Trophoblast cell (in vitro differentiated cells and primary cell): ENCODE measurements around the gene TCTN2.

Source experiments
- DNase-seq, 2 donors: peaks; one replicate each; pipeline ENCODE4 v3.0.0-alpha.2; 2016
- H2AFZ ChIP-seq: 2 replicates; pipeline ENCODE4 v1.6.1; 2013; ENCODE audit warnings: low read length, moderate library complexity, mild to moderate bottlenecking; ENCODE audit not compliant: insufficient read depth, poor library complexity
- H2AK5ac ChIP-seq: 2 replicates; pipeline ENCODE4 v1.6.1; 2013; ENCODE audit warnings: mild to moderate bottlenecking, low read length
- H2BK120ac ChIP-seq: 2 replicates; pipeline ENCODE4 v1.6.1; 2013; ENCODE audit warnings: low read length, mild to moderate bottlenecking, moderate library complexity; ENCODE audit not compliant: insufficient read depth, poor library complexity
- H2BK12ac ChIP-seq: 2 replicates; pipeline ENCODE4 v1.6.1; 2013; ENCODE audit warnings: mild to moderate bottlenecking, low read length, moderate library complexity
- H2BK5ac ChIP-seq: 2 replicates; pipeline ENCODE4 v1.6.1; 2013; ENCODE audit warnings: low read length, low read depth, moderate library complexity, mild to moderate bottlenecking; ENCODE audit not compliant: poor library complexity
- H3K14ac ChIP-seq: 2 replicates; pipeline ENCODE4 v1.6.1; 2013; ENCODE audit warnings: mild to moderate bottlenecking, low read length
- H3K18ac ChIP-seq: 2 replicates; pipeline ENCODE4 v1.6.1; 2013; ENCODE audit warnings: mild to moderate bottlenecking, low read length
- H3K23ac ChIP-seq: 2 replicates; pipeline ENCODE4 v1.6.1; 2013; ENCODE audit warnings: low read length
- H3K27ac ChIP-seq: 2 replicates; pipeline ENCODE4 v1.5.1; 2013; ENCODE audit warnings: low read depth, mild to moderate bottlenecking, inconsistent platforms, low read length, moderate library complexity
- H3K27me3 ChIP-seq: 2 replicates; pipeline ENCODE4 v1.6.1; 2013; ENCODE audit warnings: inconsistent platforms, mild to moderate bottlenecking, low read length, moderate library complexity; ENCODE audit not compliant: insufficient read depth
- H3K36me3 ChIP-seq, 2 experiments: 1 replicate in 1 of 2; 2 replicates in 1 of 2; pipeline ENCODE4 v1.6.1; 2013; ENCODE audit warnings: low read length in 2 of 2, mild to moderate bottlenecking in 2 of 2, moderate library complexity in 1 of 2; ENCODE audit not compliant: insufficient read depth in 2 of 2, control insufficient read depth in 1 of 2
- H3K4ac ChIP-seq: 2 replicates; pipeline ENCODE4 v1.6.1; 2013; ENCODE audit warnings: low read depth, mild to moderate bottlenecking, low read length, moderate library complexity
- H3K4me1 ChIP-seq, 2 experiments: 1 replicate in 1 of 2; 2 replicates in 1 of 2; pipeline ENCODE4 v1.6.1; 2013; ENCODE audit warnings: low read length in 2 of 2, mild to moderate bottlenecking in 2 of 2, moderate library complexity in 1 of 2; ENCODE audit not compliant: insufficient read depth in 2 of 2, control insufficient read depth in 1 of 2
- H3K4me2 ChIP-seq: 2 replicates; pipeline ENCODE4 v1.6.1; 2013; ENCODE audit warnings: inconsistent platforms, mild to moderate bottlenecking, low read length, moderate library complexity
- H3K4me3 ChIP-seq: 2 replicates; pipeline ENCODE4 v1.5.1; 2013; ENCODE audit warnings: mild to moderate bottlenecking, low read depth, low read length, inconsistent platforms
- H3K79me1 ChIP-seq: one replicate; pipeline ENCODE4 v1.6.1; 2013; ENCODE audit warnings: low read length
- H3K79me2 ChIP-seq: 2 replicates; pipeline ENCODE4 v1.6.1; 2013; ENCODE audit warnings: low read length, mild to moderate bottlenecking; ENCODE audit not compliant: control insufficient read depth, insufficient read depth, poor library complexity
- H3K9ac ChIP-seq: 2 replicates; pipeline ENCODE4 v1.6.1; 2013; ENCODE audit warnings: mild to moderate bottlenecking, low read length
- H3K9me3 ChIP-seq: 2 replicates; pipeline ENCODE4 v1.6.1; 2013; ENCODE audit warnings: low read depth, mild to moderate bottlenecking, control low read depth, inconsistent platforms, low read length; ENCODE audit not compliant: insufficient read depth
- H4K12ac ChIP-seq: 2 replicates; pipeline ENCODE4 v1.6.1; 2013; ENCODE audit warnings: low read depth, mild to moderate bottlenecking, low read length, moderate library complexity
- H4K8ac ChIP-seq: 2 replicates; pipeline ENCODE4 v1.6.1; 2013; ENCODE audit warnings: low read depth, mild to moderate bottlenecking, low read length, moderate library complexity
- H4K91ac ChIP-seq: one replicate; pipeline ENCODE4 v1.6.1; 2013; ENCODE audit warnings: low read depth, mild to moderate bottlenecking, low read length, moderate library complexity
- WGBS: extraction: QIAGEN DNeasy Blood & Tissue Kit; methylation state at CpG from one replicate; pipeline ENCODE4 v1.1.7; 2013; ENCODE audit warnings: missing lambda C conversion rate; ENCODE audit not compliant: insufficient read length, insufficient coverage; ENCODE audit errors: extremely low coverage; 5-methylcytosine and 5-hydroxymethylcytosine counted together

The TCTN2 gene

GRCh38 chr12:123648401-123648800 is 22.5 kb upstream of the TCTN2 start:
- Histone ChIP-seq H3K79me2 (no peaks in the 10 kb centered on the region), H3K23ac (no peak overlapping the region), H3K4me3 (no peak overlapping the region), H3K4me1 (no peaks in the 10 kb centered on the region), H3K9ac (no peak overlapping the region), H3K14ac (no peak overlapping the region), H2BK120ac (no peak overlapping the region), H2AFZ (no peak overlapping the region), H2BK5ac (no peak overlapping the region), H3K27ac (no peak overlapping the region), H2BK12ac (no peak overlapping the region), H2AK5ac (no peak overlapping the region), H3K4me2 (no peak overlapping the region), H3K18ac (no peak overlapping the region), H4K12ac (no peak overlapping the region), H4K8ac (no peak overlapping the region), H3K79me1 (no peaks in the 10 kb centered on the region), H3K27me3 (no peaks in the 10 kb centered on the region), H3K4ac (no peak overlapping the region), H3K36me3 (peaks cover 24 to 37% of the 10 kb centered on the region in 2 experiments), H3K9me3 (no peaks in the 10 kb centered on the region), H4K91ac (no peak overlapping the region)
- no CpG with 5 or more reads among the region's 5 CpGs for WGBS
- no peak for DNase-seq

DNA sequence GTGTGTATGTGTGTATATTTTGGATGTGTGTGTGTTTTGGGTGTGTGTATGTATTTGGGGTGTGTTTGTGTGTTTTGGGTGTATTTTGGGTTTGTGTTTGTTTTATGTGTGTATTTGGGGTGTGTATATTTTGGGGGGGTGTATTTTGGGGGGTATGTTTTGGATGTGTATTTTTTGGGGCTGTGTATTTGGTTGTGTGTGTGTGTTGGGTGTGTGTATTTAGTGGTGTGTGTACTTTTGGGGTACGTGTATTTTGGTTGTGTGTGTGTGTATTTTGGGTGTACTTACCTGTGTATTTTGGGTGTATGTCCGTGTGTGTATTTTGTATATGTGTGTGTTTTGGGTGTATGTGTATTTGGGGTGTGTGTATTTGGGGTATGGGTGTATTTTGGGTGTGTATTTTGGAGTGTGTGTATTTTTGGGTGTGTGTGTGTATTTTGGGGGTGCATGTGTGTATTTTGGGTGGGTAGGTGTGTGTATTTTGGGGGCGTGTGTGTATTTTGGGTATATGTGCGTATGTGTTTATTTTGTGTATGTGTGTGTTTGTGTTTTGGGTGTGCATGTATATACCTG is 16.7 kb upstream of the TCTN2 start:
- H2AK5ac ChIP-seq: no peak overlapping the region
- H3K23ac ChIP-seq: no peak overlapping the region
- H2BK120ac ChIP-seq: no peak overlapping the region
- H3K4me3 ChIP-seq: no peak overlapping the region
- no peak overlapping the region for H2BK12ac ChIP-seq
- WGBS: 99% methylated on average over 4 of the region's 4 CpGs
- no peak overlapping the region for H4K8ac ChIP-seq
- no peaks in the 10 kb centered on the region for H3K9me3 ChIP-seq
- no peaks in the 10 kb centered on the region for H3K4me1 ChIP-seq
- no peak overlapping the region for H4K12ac ChIP-seq
- no peak overlapping the region for H3K27ac ChIP-seq
- DNase-seq: no peak
- H3K4me2 ChIP-seq: no peak overlapping the region
- no peak overlapping the region for H2AFZ ChIP-seq
- H3K18ac ChIP-seq: no peak overlapping the region
- H3K14ac ChIP-seq: no peak overlapping the region
- no peak overlapping the region for H4K91ac ChIP-seq
- no peak overlapping the region for H3K4ac ChIP-seq
- no peaks in the 10 kb centered on the region for H3K79me2 ChIP-seq
- no peaks in the 10 kb centered on the region for H3K79me1 ChIP-seq
- no peak overlapping the region for H3K9ac ChIP-seq
- H3K36me3 ChIP-seq: peaks cover 17 to 20% of the 10 kb centered on the region in 2 experiments
- no peak overlapping the region for H2BK5ac ChIP-seq
- H3K27me3 ChIP-seq: no peaks in the 10 kb centered on the region

DNA sequence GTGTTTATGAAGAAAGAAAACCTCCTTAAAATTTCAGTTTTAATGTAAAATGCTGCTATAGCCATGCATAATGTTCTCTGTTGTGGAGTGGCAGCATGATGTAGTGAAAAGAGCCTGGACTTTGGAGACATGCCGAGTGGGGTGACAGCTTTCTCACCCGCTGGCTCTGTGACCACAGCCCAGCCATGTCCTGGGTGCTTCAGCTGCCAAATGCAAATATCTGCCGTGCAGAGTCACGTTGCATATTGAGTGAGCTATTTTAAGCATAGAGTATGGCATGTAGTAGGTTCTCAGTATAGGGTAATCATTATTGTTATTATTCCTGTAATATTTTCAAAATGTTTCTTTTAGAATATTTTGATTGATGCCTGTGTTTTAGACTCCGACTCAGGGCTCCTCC is 15.5 kb upstream of the TCTN2 start:
- Histone ChIP-seq H3K36me3 (peaks cover 17 to 18% of the 10 kb centered on the region in 2 experiments), H3K4ac (no peak overlapping the region), H3K14ac (no peak overlapping the region), H3K4me3 (no peak overlapping the region), H3K23ac (no peak overlapping the region), H2AFZ (no peak overlapping the region), H2BK12ac (no peak overlapping the region), H3K79me2 (no peaks in the 10 kb centered on the region), H2BK5ac (no peak overlapping the region), H3K27me3 (no peaks in the 10 kb centered on the region), H3K9me3 (no peaks in the 10 kb centered on the region), H3K18ac (no peak overlapping the region), H3K79me1 (no peaks in the 10 kb centered on the region), H2BK120ac (no peak overlapping the region), H3K9ac (peak overlapping the region; percentile 68), H3K27ac (no peak overlapping the region), H4K8ac (no peak overlapping the region), H3K4me1 (no peaks in the 10 kb centered on the region), H2AK5ac (no peak overlapping the region), H4K91ac (no peak overlapping the region), H4K12ac (no peak overlapping the region), H3K4me2 (no peak overlapping the region)
- no peak for DNase-seq
- no CpG with 5 or more reads among the region's 5 CpGs for WGBS

DNA sequence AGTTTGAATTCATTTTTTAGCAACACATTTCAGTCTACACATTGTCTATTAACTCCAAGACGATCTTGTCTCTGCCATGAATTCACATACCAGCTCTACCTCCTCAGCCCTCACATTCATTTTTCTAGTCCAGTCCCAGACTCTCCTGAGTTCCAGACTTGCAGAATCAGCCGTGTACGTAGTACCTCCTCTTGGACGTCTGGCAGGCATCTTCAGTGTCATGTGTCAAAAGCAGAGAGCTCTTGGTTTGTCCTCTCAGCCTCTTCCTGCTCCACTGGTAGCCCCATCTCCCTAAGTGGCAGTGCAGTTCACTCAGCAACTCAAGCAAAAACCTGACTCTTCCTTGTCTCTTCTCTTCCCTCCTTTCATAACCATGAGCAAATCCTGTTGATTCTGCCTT is 14.5 kb upstream of the TCTN2 start:
- no peak for DNase-seq
- Histone ChIP-seq H3K27me3 (no peaks in the 10 kb centered on the region), H3K4me2 (no peak overlapping the region), H2AK5ac (no peak overlapping the region), H3K9ac (no peak overlapping the region), H4K12ac (no peak overlapping the region), H4K8ac (no peak overlapping the region), H3K36me3 (peaks cover 13 to 15% of the 10 kb centered on the region in 2 experiments), H4K91ac (no peak overlapping the region), H2AFZ (no peak overlapping the region), H3K4me3 (no peak overlapping the region), H2BK120ac (no peak overlapping the region), H3K23ac (no peak overlapping the region), H3K79me1 (no peaks in the 10 kb centered on the region), H2BK5ac (no peak overlapping the region), H3K18ac (no peak overlapping the region), H3K79me2 (no peaks in the 10 kb centered on the region), H3K4me1 (no peaks in the 10 kb centered on the region), H2BK12ac (no peak overlapping the region), H3K4ac (no peak overlapping the region), H3K14ac (no peak overlapping the region), H3K9me3 (no peaks in the 10 kb centered on the region), H3K27ac (no peak overlapping the region)
- WGBS: no CpG with 5 or more reads among the region's 4 CpGs
